Activated naive CD8-positive, alpha-beta T cell treated with anti-CD3 and anti-CD28 coated beads, Interleukin-2, amount 10 ng/mL, durations not matched to agents 7 days and 5 days (primary cell): ENCODE results near the gene TENT4A. TPM values are rescaled to one million over a fixed set of nuclear protein-coding genes. Genes with fewer than 3 reads are reported as not detected.

Experiments used
- ATAC-seq: fragments of 150-1000 bp; cut with Tn5 transposase; one replicate; pipeline ENCODE4 v1.10.0; 2021; ENCODE audit warnings: low read depth, moderate library complexity
- POLR2A ChIA-PET: fragments of 350-600 bp; sonication (Branson Sonifier 250); formaldehyde crosslinking; loops from one replicate; lab custom pipeline; 2021; ENCODE audit warnings: antibody characterized with exemption; lab: Charles Lee
- DNase-seq: peaks from one replicate; pipeline ENCODE4 v3.0.0; 2021
- H3K27ac Mint-ChIP-seq: one replicate; pipeline ENCODE4 v1.8.0; 2022; ENCODE audit warnings: mild to moderate bottlenecking, mixed read lengths
- H3K27me3 Mint-ChIP-seq: one replicate; pipeline ENCODE4 v1.8.0; 2022; ENCODE audit warnings: mild to moderate bottlenecking, moderate library complexity, mixed read lengths
- H3K36me3 Mint-ChIP-seq: one replicate; pipeline ENCODE4 v1.8.0; 2021; ENCODE audit warnings: mild to moderate bottlenecking, mixed read lengths
- H3K4me1 Mint-ChIP-seq: one replicate; pipeline ENCODE4 v1.8.0; 2021; ENCODE audit warnings: mixed read lengths
- H3K4me3 Mint-ChIP-seq: one replicate; pipeline ENCODE4 v1.8.0; 2022; ENCODE audit warnings: mild to moderate bottlenecking, moderate library complexity, mixed read lengths
- H3K9me3 Mint-ChIP-seq: one replicate; pipeline ENCODE4 v1.8.0; 2021; ENCODE audit warnings: mixed read lengths
- total RNA-seq, 2 experiments: library from RNA; stranded (reverse); gene quantifications; one replicate each; pipeline ENCODE4 v1.2.3, GENCODE V29; 2021

TENT4A gene
- total RNA-seq, 2 experiments from 2014 or later = 47.0 to 47.1 TPM

DNA sequence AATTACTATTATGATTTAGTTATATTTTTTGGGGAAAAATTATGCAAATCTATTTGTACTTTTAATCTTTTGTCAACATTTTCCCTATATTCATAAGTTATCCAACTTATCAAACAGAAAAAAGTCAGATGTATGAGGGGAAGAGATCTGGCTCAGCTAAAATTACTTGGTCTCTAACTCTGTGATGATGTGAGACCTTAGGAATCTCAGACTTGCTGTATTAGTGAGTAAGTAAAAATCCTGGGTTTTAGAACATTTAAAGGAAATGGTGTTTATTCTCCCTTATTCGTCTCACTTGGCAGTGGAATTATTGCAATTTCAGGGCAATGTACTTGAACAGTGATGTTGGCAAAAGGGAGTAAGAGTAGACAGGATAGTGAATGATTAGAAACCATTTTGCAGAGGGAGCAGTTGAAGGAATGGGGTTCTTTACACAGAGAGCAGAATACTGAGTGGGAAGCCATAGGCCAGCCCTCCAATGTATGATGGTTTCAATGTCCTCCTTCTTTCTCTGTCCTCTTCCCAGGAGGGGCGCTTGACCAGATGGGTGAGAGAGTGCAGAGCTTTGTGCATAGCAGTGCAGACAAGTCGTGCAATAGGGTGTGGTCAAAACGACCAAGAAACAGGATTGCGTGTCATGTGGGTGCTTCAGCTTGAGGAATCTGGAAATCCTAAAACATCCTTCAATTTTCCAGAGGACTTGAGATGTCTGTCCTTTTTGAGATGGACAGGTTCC lies 91.7 kb downstream of the TENT4A start:
- DNase-seq (no peak), ATAC-seq (no peak)
- H3K36me3 Mint-ChIP-seq = no peaks in the 10 kb centered on the region
- H3K9me3 Mint-ChIP-seq = peaks cover 2% of the 10 kb centered on the region
- no peaks in the 10 kb centered on the region for H3K4me1 Mint-ChIP-seq
- H3K4me3 Mint-ChIP-seq = no peak overlapping the region
- peaks cover 21% of the 10 kb centered on the region for H3K27me3 Mint-ChIP-seq
- no peak overlapping the region for H3K27ac Mint-ChIP-seq
- POLR2A ChIA-PET = no interaction called here

DNA sequence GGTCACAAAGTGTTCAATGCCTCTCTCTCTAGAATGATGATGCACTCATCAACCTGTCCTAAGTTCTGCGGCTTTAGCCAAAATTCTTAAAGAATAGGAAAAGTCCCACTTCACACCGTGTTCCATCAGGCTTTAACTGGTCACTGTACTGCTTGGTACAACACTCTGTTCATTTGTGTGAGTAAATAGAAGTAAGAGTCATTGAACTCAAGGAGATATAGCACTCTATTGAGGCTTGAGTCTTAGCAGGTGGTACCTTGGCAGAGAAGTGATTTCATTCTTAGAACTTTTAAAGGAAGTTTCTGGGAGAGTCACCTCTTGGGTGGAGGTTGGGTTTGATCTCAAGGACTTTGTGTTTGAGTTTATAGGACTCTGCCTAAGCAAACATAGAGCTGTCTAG lies 92.6 kb downstream of the TENT4A start:
- POLR2A ChIA-PET = no interaction called here
- Mint-ChIP-seq H3K9me3 (peaks cover 2% of the 10 kb centered on the region), H3K27ac (no peak overlapping the region), H3K4me1 (no peaks in the 10 kb centered on the region), H3K27me3 (peaks cover 17% of the 10 kb centered on the region), H3K36me3 (no peaks in the 10 kb centered on the region), H3K4me3 (no peak overlapping the region)
- DNase-seq (no peak), ATAC-seq (no peak)

Other genes starting within 250 kb of the TENT4A start
- gene NSUN2, start 80.4 kb upstream of the TENT4A start, total RNA-seq = 10 to 100 TPM; 75.0 to 78.2 TPM
- 10 to 100 TPM; 12.6 to 15.9 TPM for gene SRD5A1, start 80.0 kb upstream of the TENT4A start, total RNA-seq